Mesodermal cell (in vitro differentiated cells): ENCODE data around the gene HSD3B2.

ENCODE experiments used
- H3K27ac ChIP-seq: 2 replicates; pipeline ENCODE4 v1.7.0; 2013; ENCODE audit warnings: mild to moderate bottlenecking, low read depth, low read length, moderate library complexity; ENCODE audit not compliant: severe bottlenecking
- H3K36me3 ChIP-seq: 2 replicates; pipeline ENCODE4 v1.7.1; 2013; ENCODE audit warnings: mild to moderate bottlenecking, low read length, moderate library complexity; ENCODE audit not compliant: control insufficient read depth, insufficient read depth
- H3K4me1 ChIP-seq: one replicate; pipeline ENCODE4 v1.7.1; 2013; ENCODE audit warnings: mild to moderate bottlenecking, low read length; ENCODE audit not compliant: insufficient read depth, control insufficient read depth, poor library complexity, severe bottlenecking
- H3K4me3 ChIP-seq: 2 replicates; pipeline ENCODE4 v1.7.0; 2013; ENCODE audit warnings: low read length, control low read depth, mild to moderate bottlenecking; ENCODE audit not compliant: insufficient read depth, poor library complexity, severe bottlenecking; ENCODE audit errors: extremely low read depth
- H3K9me3 ChIP-seq: 2 replicates; pipeline ENCODE4 v1.7.1; 2013; ENCODE audit warnings: mild to moderate bottlenecking, low read length, moderate library complexity; ENCODE audit not compliant: control insufficient read depth
- WGBS, 2 experiments: methylation state at CpG; one replicate each; pipeline ENCODE4 v1.1.5; 2013; ENCODE audit warnings: missing lambda C conversion rate in 2 of 2; ENCODE audit not compliant: insufficient coverage in 2 of 2; 5-methylcytosine and 5-hydroxymethylcytosine counted together

The HSD3B2 gene

DNA sequence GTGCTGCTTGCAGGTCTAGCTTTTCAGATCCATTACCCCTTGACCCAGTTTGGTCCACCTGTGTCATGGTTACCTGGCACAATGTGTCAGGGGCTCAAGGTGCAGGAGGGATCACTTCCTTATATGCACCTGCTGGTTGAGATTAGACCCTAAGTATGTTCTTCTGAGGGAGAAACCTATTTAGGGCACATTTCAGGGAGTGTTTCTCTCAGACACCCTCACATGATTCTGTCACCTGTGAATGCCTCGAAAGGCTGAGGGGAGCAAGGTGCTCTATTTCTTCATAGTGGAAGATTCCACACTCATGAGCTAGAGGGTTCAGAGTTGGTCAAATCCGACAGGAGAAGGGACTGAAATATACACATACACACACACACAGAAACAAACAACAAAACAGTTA lies 15.5 kb downstream of the HSD3B2 start:
- 100% methylated on average over 1 of the region's 2 CpGs; no CpG with 5 or more reads in 1 of the 2 experiments for WGBS, 2 experiments
- H3K4me3 ChIP-seq, result no peak overlapping the region
- H3K36me3 ChIP-seq, result no peaks in the 10 kb centered on the region
- H3K4me1 ChIP-seq, result no peaks in the 10 kb centered on the region
- no peaks in the 10 kb centered on the region for H3K9me3 ChIP-seq
- no peak overlapping the region for H3K27ac ChIP-seq

DNA sequence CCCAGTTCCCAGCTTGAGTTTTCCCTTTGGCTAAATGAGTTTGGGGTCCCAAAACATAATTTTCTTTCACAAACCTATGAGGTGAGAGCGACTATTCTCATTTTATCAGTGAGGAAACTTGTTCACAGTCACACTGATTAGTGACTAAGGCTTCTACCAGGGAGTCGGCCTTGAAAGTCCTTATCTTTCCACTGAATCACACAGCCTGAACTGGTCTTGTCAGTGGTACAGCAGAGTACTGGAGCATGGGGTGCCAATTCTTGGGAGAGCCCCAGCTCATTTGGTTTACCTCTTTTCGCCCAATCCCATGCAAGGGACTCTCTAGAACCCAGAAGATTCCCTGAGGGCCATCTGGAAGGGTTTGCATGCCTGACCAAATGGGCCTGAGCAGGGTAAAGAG lies 16.9 kb downstream of the HSD3B2 start:
- 71 to 81% methylated on average over 2 to 3 of the region's 3 CpGs for WGBS, 2 experiments
- Histone ChIP-seq H3K27ac (no peak overlapping the region), H3K4me3 (no peak overlapping the region), H3K36me3 (no peaks in the 10 kb centered on the region), H3K4me1 (no peaks in the 10 kb centered on the region), H3K9me3 (no peaks in the 10 kb centered on the region)

DNA sequence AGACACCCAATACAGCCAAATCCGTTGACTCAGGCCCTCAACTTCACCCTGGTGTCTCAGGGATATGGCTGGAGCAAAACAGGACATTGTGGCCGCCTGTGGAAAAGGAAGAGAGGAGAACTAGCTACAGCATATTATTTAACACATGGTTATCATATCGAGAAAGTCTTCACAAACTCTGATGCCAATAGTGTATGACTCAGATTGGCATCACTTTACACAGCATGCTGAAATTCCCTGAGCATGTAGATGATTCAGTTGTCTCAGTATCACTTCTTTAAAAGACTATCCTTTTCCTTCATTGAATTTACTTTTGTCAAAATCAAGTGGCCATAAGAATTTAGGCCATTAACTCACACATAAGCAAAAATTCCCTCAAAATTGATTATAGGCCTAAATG lies 20.1 kb downstream of the HSD3B2 start:
- no peaks in the 10 kb centered on the region for H3K36me3 ChIP-seq
- no peak overlapping the region for H3K4me3 ChIP-seq
- 100% methylated on average over 1 of the region's 3 CpGs; no CpG with 5 or more reads in 1 of the 2 experiments for whole genome bisulfite sequencing, 2 experiments
- no peaks in the 10 kb centered on the region for H3K9me3 ChIP-seq
- no peaks in the 10 kb centered on the region for H3K4me1 ChIP-seq
- no peak overlapping the region for H3K27ac ChIP-seq

DNA sequence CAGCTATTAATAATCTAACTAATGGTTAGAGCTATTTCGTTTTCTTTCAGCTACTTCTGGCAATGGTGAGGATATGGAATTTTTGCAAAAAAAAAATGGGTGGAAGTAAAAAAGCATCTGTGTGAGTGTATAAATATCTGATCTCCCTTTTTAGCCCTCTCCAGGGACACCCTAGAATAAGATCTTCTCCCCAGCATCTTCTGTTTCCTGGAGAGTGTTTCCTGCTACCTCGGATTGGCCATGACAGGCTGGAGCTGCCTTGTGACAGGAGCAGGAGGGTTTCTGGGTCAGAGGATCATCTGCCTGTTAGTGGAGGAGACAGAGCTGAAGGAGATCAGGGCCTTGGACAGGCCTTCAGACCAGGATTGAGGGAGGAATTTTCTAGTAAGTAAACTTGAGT lies 23.8 kb downstream of the HSD3B2 start:
- H3K9me3 ChIP-seq, result no peaks in the 10 kb centered on the region
- no peaks in the 10 kb centered on the region for H3K4me1 ChIP-seq
- H3K36me3 ChIP-seq, result no peaks in the 10 kb centered on the region
- WGBS, 2 experiments, result no CpG with 5 or more reads among the region's 2 CpGs
- H3K4me3 ChIP-seq, result no peak overlapping the region
- no peak overlapping the region for H3K27ac ChIP-seq

DNA sequence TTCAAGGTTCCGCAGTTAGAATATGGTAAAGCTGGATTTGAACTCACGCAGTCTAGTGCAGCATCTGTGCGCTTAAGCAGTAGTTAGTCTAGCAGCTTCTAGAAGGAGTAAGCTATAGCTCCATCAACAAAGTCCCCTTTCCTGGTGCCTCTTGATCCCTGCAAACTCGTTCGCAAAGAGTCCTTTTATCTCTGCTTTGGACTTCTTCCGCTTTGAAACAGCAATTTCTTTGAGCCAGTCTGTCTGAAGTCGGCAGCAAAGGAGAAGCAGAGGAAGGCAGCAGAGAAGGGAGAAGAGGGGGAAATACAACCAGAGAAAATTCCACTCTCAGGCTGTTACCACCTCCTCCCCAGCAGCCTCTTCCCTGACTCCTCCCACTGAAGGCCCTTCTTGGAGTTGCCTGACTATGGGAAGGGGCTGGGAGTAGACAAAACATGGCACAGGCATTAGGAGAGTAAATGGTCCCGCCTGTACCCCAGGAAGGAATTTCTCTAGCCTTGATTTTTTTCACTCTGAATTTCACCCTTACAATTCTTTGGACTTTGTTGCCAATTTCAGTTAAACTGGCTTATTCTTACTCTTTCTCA lies 25.9 kb downstream of the HSD3B2 start:
- Histone ChIP-seq H3K9me3 (no peaks in the 10 kb centered on the region), H3K27ac (no peak overlapping the region), H3K4me1 (no peaks in the 10 kb centered on the region), H3K4me3 (no peak overlapping the region), H3K36me3 (no peaks in the 10 kb centered on the region)
- WGBS, 2 experiments, result 83 to 90% methylated on average over 4 to 6 of the region's 8 CpGs

DNA sequence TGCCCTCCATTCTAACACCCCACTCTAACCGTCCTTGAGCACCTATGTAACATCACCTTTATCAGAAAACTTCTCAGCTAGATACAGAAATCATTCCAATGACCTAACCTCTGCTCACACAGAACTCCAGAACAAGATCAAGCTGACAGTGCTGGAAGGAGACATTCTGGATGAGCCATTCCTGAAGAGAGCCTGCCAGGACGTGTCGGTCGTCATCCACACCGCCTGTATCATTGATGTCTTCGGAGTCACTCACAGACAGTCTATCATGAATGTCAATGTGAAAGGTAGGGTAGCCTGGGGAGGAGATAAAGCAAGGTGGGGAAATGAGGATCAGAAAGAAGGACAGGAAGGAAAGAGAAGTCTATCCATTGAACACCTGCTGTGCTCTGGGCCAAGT lies 27.8 kb downstream of the HSD3B2 start:
- Histone ChIP-seq H3K4me3 (no peak overlapping the region), H3K4me1 (no peaks in the 10 kb centered on the region), H3K36me3 (no peaks in the 10 kb centered on the region), H3K9me3 (no peaks in the 10 kb centered on the region), H3K27ac (no peak overlapping the region)
- 88 to 90% methylated on average over 6 of the region's 6 CpGs for WGBS, 2 experiments

DNA sequence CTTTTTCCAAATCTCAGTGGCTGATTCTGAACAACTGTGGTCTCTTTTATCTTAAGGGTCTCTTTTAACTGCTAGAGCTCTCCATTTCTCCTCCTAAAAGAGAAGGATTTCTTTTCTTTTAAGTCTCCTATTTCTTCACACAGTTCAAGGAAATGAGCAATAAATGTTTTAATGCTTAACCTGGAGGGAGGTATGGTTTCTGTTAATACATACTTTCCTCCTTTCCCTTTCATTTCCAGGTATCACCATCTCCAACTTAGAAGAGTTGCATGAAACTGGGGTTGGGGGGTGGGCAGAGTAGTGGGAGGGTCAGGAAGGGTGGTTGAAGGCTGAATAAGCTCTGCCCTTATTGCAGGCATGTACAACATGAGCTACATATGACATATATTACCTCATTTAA lies 31.4 kb downstream of the HSD3B2 start:
- H3K36me3 ChIP-seq, result no peaks in the 10 kb centered on the region
- H3K9me3 ChIP-seq, result no peaks in the 10 kb centered on the region
- no peak overlapping the region for H3K4me3 ChIP-seq
- no peak overlapping the region for H3K27ac ChIP-seq
- H3K4me1 ChIP-seq, result no peaks in the 10 kb centered on the region

DNA sequence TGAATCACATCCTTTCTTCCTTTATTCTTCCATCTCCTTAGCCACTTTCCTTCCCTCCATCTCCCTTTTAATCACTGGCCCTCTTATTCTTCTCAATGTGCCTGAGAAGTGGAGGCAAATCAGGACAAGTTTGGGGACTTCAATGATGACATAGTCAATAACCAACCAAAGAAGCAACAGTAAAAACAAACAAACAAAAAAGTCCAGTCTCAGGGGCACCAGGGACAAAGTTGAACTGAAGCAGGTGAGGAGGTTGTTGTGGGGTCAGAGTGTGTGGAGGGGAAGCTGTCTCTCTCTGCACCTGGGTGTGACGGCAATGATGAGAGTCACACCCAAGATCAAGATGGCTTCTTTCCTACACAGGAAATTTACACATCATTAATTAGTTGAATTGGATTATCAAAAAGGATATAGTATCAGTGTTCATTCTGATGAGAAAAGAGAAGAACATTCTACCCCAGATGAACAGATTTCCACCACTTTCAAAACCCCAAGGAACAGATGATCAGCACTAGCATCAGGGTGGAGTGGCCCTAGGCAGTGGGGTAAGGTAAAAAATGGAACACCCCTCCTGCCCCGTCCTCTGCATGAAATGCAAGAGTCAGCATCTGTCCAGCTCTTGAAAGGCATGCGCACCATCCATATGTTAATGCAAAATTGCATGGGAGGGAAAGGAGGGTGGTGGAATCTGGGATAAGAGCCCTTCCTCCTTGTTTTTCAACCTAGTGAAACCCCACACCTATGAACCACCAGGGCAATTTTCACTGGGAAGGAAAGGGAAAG lies 32.6 kb downstream of the HSD3B2 start:
- Histone ChIP-seq H3K9me3 (no peaks in the 10 kb centered on the region), H3K4me3 (no peak overlapping the region), H3K36me3 (no peaks in the 10 kb centered on the region), H3K27ac (no peak overlapping the region), H3K4me1 (no peaks in the 10 kb centered on the region)
- WGBS, 2 experiments, result 89 to 100% methylated on average over 1 to 2 of the region's 3 CpGs

DNA sequence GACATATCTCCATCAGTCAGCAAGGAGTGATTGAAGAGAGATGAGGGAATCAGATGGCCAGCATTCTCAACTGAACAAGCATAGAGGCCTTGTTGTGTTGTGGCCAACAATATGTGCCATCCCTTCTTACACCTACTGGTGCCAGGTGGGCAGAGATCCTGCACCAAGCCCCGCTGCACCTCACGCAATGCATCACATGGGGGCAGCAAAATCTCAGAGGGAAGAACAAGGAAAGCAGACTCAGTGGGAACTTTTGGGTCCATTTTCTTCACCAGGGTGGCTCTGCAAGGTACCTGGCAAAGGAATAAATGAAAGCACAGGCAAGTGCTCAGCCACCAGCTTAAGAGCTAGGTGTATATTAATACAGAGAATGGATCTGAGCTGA lies 33.2 kb downstream of the HSD3B2 start:
- 73 to 80% methylated on average over 2 of the region's 2 CpGs for WGBS, 2 experiments

DNA sequence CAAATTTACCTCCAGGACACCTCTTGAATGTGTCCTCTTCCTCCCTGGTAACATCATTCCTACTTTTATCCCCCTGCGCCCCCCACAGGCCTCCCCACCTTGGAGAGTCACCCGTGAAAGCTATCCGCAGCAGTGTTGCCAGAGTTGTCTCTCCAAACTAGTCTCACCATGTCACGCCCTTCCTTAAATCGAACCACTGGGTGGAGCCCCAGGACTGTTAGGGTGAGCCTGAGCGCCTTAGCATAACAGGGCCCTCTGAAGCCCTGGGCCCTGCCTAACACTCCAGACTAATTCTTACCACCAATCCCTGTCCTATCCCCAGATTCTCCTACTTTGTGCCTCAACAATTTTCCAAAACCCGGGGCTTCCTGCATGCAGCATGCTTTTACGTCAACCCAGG lies 35.0 kb downstream of the HSD3B2 start:
- Histone ChIP-seq H3K36me3 (no peaks in the 10 kb centered on the region), H3K4me1 (no peaks in the 10 kb centered on the region), H3K4me3 (no peak overlapping the region), H3K9me3 (no peaks in the 10 kb centered on the region), H3K27ac (no peak overlapping the region)
- 57 to 67% methylated on average over 7 of the region's 8 CpGs for WGBS, 2 experiments

More for the DNA sequence above, 33.2 kb downstream of the HSD3B2 start:
- Histone ChIP-seq H3K27ac (no peak overlapping the region), H3K4me3 (no peak overlapping the region), H3K4me1 (no peaks in the 10 kb centered on the region), H3K9me3 (no peaks in the 10 kb centered on the region), H3K36me3 (no peaks in the 10 kb centered on the region)

DNA sequence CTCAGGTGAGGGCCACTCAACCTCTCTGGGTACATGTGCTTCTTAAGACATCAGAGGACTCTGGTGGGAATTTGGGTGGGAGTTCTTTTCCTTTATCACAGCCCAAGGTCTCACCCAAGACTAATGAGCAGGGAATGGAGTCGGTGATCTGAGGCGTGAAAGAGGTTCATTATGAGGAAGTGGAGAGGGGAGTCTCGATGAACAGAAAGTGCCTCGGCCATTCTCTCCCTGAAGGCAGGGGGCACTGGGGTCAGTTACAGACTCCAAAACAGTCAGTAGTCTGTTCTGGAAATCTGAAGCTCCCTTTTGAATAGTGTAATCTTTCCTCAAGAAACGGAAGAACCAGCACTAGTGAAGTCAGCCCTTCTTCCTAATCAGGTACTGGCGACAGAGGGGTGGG lies 36.2 kb downstream of the HSD3B2 start:
- H3K4me3 ChIP-seq, result no peak overlapping the region
- no peak overlapping the region for H3K27ac ChIP-seq
- WGBS, 2 experiments, result 79 to 83% methylated on average over 4 of the region's 6 CpGs
- H3K9me3 ChIP-seq, result no peaks in the 10 kb centered on the region
- no peaks in the 10 kb centered on the region for H3K4me1 ChIP-seq
- no peaks in the 10 kb centered on the region for H3K36me3 ChIP-seq
